ENCODE results near the gene NCS1.

The NCS1 gene

DNA sequence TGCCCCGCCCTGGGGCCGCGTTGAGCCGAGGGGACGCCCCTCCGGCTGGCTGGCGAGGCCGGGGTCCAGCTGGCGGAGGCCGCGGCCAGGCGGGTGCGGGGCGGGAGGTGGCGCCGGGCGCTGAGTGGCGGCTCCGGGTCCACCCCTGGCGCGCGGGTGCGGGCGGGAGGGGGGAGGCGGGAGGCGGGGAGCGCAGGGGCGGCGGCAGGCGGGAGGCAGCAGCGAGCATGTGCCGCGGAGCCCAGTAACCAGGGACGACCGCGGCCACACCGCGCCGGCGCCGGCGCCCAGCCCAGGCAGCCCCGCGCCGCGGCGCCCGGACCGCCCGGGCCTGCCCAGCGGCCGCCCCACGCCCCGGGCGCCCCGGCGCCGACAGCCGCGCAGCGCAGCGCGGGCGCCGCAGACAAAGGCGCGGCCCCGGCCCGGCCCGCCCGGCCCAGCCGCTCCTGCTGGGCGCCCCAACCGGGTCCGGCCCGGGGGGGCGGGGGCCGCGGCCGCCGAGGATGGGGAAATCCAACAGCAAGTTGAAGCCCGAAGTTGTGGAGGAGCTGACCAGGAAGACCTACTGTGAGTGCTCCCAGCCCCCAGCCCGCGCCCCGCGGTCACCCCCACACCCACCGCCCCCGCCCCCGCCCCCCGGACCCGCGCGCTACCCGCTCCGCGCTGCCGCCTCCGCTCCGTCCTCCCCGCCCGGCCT, at the start of gene NCS1:
Gene NCS1, plus strand, starts transcription at position 244 of the 697 bp plus-strand sequence. Its CDS starts 260 bp downstream, at position 504.
- DNase-seq: peak; percentile 43

GRCh38 chr9:130122456-130122855, 49.7 kb upstream of the NCS1 start:
- no peak for DNase-seq

GRCh38 chr9:130124085-130124860, 47.9 kb upstream of the NCS1 start:
- DNase-seq: no peak

DNA sequence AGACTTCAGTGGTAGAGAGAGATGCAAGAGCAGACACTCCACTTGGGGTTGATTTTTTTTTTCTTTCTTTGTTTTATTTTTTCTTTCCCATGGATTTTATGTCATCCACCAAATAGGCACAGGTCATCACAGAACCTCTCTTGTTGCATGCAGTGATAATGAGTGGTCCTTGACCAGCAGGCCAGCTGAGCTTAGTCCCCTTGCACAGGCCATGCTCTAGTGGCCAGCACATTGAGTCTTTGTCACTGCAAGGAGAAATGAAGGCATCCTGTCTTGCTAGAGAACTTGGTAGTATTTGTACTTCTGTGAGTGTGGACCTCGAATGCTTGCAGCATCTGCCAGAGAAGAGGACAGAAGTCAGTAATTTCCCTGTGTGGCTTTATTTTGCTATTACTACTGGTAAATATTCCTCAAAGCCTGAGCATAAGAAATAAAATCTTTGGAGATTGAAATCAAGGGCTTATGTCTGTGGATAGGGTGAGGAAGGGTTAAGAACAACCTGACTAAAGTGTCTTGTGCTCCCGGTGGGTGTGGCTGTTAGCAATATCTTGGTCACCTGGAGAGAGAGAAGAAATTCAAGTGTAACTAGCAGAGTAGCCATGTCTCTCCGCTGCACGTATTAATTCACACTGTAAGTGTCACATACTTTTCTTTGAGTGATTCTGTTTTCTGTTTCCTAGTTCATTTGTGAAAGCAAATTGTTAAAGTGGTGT, 45.3 kb upstream of the NCS1 start:
- no peak for DNase-seq

DNA sequence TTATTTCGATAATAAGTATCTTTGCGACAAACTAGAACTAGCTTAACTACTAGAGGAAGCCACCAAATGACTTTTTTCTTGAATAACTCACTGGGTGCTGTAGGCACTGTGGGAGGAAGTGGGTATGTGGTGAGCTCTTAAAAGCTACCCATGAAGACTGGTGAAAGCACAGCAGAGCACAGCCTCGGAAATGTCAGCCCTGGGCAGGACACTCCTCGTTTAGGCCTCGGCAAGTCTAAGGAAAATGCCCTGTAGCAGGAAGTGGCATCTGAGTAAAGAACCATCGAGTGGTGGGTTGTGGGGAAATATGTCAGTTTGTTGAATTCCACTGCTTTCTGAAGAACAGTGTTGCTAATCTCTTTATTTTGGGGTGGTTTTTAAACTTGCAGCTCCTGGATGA, 44.0 kb upstream of the NCS1 start:
- DNase-seq: no peak

DNA sequence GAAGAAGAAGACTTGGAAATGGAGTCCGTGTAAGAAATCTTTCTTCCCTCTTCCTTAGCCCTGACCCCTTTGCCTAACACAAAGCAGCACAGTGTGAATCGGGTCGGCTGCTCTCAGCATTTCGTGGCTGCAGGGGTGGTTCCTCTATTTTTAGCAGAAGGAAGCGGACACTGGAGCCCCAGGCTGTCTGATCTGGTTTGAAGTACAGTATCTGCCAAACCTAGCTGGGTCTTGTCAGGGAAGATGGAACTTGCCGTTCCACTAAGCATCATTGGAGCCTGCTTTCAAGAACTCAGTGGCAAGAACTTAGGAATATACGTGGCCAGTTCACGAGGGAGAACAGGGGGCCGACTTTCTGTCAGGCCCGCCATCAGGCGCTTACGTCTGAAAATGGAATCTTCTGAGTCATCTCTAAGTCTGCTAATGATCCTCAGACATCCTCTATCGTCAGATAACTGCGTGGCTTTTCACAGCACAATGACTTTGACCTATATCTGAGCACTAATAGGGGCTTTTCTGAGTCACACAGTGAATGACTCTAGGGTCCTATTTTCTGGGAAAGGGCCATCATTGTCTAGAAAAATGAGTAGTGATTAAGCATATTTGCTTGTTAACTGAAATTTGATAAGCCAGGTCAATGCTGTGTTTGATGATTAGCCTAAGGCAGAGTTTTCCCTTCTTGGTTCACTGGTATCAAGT, 43.3 kb upstream of the NCS1 start:
- DNase-seq: no peak

DNA sequence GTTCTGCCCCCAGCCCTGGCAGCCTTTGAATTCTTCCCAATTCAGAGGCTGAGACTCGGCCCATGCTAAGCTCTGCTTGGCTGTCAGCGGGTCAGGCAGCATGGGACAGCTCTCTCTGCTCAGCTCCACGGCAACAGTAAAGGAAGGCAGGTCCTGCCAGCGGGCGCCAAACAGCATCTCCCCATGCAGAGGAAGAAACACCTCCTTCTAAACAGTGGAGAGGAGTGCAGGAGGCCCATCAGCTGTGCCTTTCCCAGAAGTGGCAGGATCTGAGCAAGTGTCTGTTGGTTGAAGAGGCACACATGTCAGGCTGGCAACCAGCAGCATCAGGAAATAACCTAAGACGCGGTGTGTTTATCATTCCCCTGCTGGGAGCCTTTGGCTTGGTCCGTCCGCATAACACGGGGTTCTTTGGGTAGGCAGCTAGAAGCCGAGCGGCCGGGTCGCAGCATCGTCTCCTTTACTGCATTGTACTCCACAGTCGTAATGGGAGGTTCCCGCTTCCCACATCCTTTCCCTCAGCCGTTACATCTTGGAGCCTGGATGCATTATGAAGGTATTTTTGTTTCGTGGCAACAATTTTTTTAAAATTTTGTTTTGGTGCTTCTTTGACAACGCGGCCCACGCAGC, 42.7 kb upstream of the NCS1 start:
- no peak for DNase-seq

GRCh38 chr9:130132746-130133145, 39.5 kb upstream of the NCS1 start:
- no peak for DNase-seq

- no peak for DNase-seq
Measured at GRCh38 chr9:130137081-130137640, 35.0 kb upstream of the NCS1 start.

- DNase-seq: no peak
Measured at GRCh38 chr9:130137641-130138081, 34.5 kb upstream of the NCS1 start.

GRCh38 chr9:130138171-130138653, 34.0 kb upstream of the NCS1 start:
- no peak for DNase-seq

DNA sequence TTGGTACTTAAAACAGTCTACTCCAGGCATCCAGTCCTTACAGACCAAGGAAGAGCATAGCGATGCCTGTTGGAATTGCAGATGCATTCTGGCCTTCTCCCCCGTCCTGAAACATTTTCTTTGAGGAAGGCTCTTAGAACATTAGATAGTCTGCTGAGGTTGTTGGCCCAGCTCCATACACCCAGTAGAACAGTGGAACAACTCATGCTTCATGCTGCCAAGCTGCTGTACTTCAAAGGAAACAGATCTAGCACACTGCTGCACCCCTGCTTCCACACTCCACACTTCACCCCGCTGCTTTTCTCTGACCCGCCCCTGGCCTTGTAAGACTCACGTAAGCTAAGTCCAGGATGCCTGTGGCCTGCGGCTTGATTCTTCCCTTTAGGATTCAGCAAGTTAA, 33.4 kb upstream of the NCS1 start:
- DNase-seq: no peak

DNA sequence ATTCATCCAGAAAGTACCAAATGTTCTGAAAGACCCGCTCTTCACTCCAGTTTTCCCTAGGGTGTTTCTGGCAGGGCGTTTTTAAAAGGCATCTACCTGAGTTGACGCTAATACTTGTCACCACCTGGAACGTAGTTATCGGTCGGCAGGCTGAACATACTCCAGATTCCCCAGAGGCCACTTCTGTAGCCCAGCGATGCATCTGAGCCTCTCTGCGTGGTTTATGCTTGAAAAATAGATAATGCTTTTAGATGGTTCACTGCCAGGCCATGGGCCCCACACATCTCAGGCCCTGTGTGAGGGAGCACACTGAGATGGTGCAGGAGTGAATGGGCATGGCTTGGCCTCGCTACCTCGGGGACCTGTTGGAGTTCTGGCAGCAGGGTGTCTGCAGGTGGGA, 33.0 kb upstream of the NCS1 start:
- DNase-seq: no peak

- no peak for DNase-seq
Measured at GRCh38 chr9:130140706-130141105, 31.5 kb upstream of the NCS1 start.

DNA sequence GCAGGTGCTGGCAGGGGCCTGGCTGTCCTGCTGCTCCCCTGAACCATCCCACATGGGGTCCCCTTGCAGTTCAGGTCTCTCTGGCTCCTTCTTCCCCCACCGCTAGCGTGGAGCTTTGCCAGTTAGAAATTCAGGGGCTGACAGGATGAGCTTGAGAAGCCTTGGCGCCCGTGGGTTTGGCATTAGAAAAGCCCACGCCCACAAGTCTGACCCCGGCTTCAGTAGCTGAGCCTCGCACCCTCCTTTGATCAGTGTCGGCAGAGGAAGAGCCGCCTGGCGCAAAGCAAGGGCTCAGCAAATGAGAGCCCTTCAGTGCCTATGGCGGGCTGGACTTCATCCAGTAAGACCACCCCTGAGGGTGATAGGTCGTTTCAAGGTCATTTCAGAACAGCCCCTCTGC, 30.1 kb upstream of the NCS1 start:
- no peak for DNase-seq

GRCh38 chr9:130142641-130143040, 29.6 kb upstream of the NCS1 start:
- DNase-seq: no peak

DNA sequence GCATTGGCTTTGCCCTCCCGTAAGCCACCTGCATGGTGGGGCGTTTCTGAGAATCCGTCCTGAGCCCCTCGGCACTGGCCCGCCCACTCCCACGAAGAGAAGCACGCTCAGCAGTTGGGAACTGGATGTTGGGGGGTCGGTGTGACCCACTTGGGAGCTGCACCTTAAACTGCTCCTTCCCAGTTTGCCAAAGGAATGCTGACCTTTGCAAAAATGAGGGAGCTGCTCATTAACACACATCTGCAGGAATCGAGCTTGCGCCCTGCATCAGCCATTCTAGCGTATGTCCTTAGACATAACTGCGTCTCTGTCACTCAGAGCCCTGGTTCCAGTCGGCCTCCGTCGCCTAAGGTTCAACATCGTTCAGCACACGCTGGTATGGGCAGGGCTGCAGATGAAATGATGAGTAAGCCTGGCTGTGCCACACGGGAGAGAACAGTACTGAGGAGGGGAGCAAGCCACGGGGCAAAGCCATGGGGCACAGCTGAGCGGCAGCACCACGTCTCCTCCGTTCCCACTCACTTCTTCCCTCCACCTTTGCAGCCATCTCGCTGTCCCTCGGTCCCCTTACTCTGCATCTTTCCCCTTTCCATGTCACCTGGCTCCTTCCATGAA, 28.8 kb upstream of the NCS1 start:
- DNase-seq: no peak

- DNase-seq: peak; percentile 29
Measured at GRCh38 chr9:130143958-130144366, 28.2 kb upstream of the NCS1 start.

DNA sequence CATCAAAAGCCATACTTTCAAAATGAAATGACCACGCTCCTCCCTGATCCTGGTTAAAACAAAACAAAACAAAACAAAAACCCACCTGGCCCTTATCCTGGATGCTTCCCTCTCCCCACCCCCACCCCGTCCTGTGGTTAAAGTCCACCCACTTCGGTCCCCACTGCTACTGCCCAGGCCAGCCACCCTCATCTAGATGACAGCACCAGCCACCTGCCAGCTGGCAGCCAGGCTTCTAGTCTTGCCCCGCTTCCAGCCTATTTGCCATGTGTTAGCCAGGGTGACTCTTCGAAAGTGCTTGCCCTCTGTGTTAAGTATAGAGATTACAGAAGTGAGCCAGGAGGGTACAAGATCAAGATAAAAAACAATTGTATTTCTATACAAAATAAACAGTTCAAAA, 27.5 kb upstream of the NCS1 start:
- peak; percentile 36 for DNase-seq

GRCh38 chr9:130145658-130146057, 26.5 kb upstream of the NCS1 start:
- DNase-seq: no peak

GRCh38 chr9:130147198-130147597, 25.0 kb upstream of the NCS1 start:
- DNase-seq: no peak

GRCh38 chr9:130147910-130148309, 24.3 kb upstream of the NCS1 start:
- no peak for DNase-seq
